ENCODE data around the gene RAB5IF.

DNA sequence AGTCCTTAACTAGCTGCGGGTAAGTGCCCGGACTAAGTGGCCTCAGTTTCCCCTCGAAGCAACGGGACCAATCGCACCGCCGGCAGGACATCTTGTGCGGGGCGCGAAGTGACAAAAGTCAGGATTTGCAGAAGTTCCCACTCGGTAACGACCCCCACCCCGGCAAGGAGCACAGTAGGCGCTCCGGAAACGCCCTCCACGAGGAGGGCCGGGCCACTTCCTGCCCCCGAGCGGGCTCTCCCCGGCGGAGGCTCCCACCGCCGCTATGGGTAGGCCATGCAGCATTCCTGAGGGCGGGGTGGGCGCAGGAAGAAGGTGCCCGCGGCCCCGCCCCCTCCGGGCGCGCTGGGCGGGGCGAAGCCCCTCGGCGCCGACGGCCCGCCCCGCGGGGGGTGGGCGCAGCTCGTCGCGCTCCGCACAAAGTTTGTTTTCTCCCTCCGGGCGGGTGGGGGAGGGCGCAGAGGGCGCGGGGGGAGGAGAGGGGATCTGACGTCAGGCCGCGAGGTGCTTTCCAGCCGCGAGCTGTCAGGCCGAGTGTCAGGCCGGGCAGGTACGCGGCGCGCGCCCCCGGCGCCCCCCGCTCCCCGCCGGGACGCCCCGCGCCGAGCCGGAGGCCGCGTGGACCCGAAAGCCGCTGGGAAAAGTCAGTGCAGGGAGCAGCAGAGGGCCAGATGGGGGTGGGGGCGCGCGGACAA lies 32.3 kb upstream of the RAB5IF start, which contains the start of gene TGIF2:
- TF ChIP-seq, protein P1, sequence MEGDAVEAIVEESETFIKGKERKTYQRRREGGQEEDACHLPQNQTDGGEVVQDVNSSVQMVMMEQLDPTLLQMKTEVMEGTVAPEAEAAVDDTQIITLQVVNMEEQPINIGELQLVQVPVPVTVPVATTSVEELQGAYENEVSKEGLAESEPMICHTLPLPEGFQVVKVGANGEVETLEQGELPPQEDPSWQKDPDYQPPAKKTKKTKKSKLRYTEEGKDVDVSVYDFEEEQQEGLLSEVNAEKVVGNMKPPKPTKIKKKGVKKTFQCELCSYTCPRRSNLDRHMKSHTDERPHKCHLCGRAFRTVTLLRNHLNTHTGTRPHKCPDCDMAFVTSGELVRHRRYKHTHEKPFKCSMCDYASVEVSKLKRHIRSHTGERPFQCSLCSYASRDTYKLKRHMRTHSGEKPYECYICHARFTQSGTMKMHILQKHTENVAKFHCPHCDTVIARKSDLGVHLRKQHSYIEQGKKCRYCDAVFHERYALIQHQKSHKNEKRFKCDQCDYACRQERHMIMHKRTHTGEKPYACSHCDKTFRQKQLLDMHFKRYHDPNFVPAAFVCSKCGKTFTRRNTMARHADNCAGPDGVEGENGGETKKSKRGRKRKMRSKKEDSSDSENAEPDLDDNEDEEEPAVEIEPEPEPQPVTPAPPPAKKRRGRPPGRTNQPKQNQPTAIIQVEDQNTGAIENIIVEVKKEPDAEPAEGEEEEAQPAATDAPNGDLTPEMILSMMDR (IDR thresholded peaks at IDR 0.05 in 2 of 3, conservative IDR thresholded peaks at IDR 0.05 in 1 of 3; ENCODE audit: insufficient read depth in 2 of 3, low read depth in 1 of 3, low read length in 3 of 3): no peak
- TF ChIP-seq CHD2 (IDR thresholded peaks at IDR 0.05; ENCODE audit: low read depth, low read length): no peak
- no peak for TF ChIP-seq MYC (IDR thresholded peaks at IDR 0.05; ENCODE audit: low read depth, low read length)
- no peak for TF ChIP-seq MYC (CRISPR knock-in tag; IDR thresholded peaks at IDR 0.05; ENCODE audit: borderline replicate concordance, low read depth)
- no peak for TF ChIP-seq BDP1 (IDR thresholded peaks at IDR 0.05; ENCODE audit: insufficient read depth, insufficient read length)
- TF ChIP-seq, protein P2, sequence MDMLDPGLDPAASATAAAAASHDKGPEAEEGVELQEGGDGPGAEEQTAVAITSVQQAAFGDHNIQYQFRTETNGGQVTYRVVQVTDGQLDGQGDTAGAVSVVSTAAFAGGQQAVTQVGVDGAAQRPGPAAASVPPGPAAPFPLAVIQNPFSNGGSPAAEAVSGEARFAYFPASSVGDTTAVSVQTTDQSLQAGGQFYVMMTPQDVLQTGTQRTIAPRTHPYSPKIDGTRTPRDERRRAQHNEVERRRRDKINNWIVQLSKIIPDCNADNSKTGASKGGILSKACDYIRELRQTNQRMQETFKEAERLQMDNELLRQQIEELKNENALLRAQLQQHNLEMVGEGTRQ (CRISPR knock-in tag; IDR thresholded peaks at IDR 0.05): no peak
- TF ChIP-seq, protein P3, sequence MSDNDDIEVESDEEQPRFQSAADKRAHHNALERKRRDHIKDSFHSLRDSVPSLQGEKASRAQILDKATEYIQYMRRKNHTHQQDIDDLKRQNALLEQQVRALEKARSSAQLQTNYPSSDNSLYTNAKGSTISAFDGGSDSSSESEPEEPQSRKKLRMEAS (CRISPR knock-in tag; IDR thresholded peaks at IDR 0.05): peak; percentile 67
- TF ChIP-seq ZNF324 (CRISPR knock-in tag; IDR thresholded peaks at IDR 0.05): no peak
- TF ChIP-seq ELF1 (tag; IDR thresholded peaks at IDR 0.05): peak; percentile 67
- no peak for TF ChIP-seq RBM39 (optimal IDR thresholded peaks at IDR 0.05; ENCODE audit: low read depth, low read length)
- TF ChIP-seq, protein P4, sequence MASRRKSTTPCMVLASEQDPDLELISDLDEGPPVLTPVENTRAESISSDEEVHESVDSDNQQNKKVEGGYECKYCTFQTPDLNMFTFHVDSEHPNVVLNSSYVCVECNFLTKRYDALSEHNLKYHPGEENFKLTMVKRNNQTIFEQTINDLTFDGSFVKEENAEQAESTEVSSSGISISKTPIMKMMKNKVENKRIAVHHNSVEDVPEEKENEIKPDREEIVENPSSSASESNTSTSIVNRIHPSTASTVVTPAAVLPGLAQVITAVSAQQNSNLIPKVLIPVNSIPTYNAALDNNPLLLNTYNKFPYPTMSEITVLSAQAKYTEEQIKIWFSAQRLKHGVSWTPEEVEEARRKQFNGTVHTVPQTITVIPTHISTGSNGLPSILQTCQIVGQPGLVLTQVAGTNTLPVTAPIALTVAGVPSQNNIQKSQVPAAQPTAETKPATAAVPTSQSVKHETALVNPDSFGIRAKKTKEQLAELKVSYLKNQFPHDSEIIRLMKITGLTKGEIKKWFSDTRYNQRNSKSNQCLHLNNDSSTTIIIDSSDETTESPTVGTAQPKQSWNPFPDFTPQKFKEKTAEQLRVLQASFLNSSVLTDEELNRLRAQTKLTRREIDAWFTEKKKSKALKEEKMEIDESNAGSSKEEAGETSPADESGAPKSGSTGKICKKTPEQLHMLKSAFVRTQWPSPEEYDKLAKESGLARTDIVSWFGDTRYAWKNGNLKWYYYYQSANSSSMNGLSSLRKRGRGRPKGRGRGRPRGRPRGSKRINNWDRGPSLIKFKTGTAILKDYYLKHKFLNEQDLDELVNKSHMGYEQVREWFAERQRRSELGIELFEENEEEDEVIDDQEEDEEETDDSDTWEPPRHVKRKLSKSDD (conservative IDR thresholded peaks at IDR 0.05; ENCODE audit: low read length): no peak
- TF ChIP-seq JUN (IDR thresholded peaks at IDR 0.05; ENCODE audit: borderline replicate concordance, low read depth, low read length): no peak
- TF ChIP-seq JUN (CRISPR knock-in tag; IDR thresholded peaks at IDR 0.05; ENCODE audit: borderline replicate concordance): no peak
- no peak for TF ChIP-seq DACH1 (IDR thresholded peaks at IDR 0.05; ENCODE audit: partially characterized antibody)

Data from K562 (cell line).